SK-N-SH (cell line): ENCODE results near the gene ZNF106. TPM values are rescaled to one million over a fixed set of nuclear protein-coding genes. Genes with fewer than 3 reads are reported as not detected.
A peak's percentile ranks its signal among the peaks of the same experiment; 100 is the strongest.

Source experiments
- CTCF ChIA-PET: fragments of 300-600, 350-600 bp; formaldehyde crosslinking; extraction: SDS; loops from one replicate; lab custom pipeline; 2021; lab: Yijun Ruan, JAX
- POLR2A ChIA-PET: fragments of 350-600 bp; sonication (Branson Sonifier 250); formaldehyde crosslinking; extraction: SDS; loops from one replicate; lab custom pipeline; 2020; ENCODE audit warnings: antibody characterized with exemption, inconsistent platforms; lab: Yijun Ruan, JAX
- DNase-seq: peaks from one replicate; pipeline ENCODE4 v3.0.0; 2012
- H2AFZ ChIP-seq: fragments of 200-600 bp; sonication (generic); 2 replicates; pipeline ENCODE4 v1.8.1; 2016; ENCODE audit warnings: antibody characterized with exemption, mild to moderate bottlenecking, low read depth
- H3F3A ChIP-seq: fragments of 200-600 bp; sonication (generic); replicated peaks from 2 replicates; pipeline ENCODE3; 2016; ENCODE audit warnings: antibody characterized with exemption, mild to moderate bottlenecking; ENCODE audit not compliant: insufficient read depth
- H3K27ac ChIP-seq, 2 experiments: fragments of 200-500 bp in 1 of 2; fragments of 200-600 bp in 1 of 2; sonication (Bioruptor generic) in 1 of 2; sonication (generic), shearing (Covaris generic) in 1 of 2; 2 replicates each; pipeline versions ENCODE4 v1.5.1 to v1.6.1; 2014 to 2016; ENCODE audit warnings: low read depth in 2 of 2, inconsistent platforms in 1 of 2, low read length in 1 of 2, mild to moderate bottlenecking in 1 of 2, mixed read lengths in 1 of 2
- H3K27me3 ChIP-seq: fragments of 200-600 bp; sonication (generic), shearing (Covaris generic); 2 replicates; pipeline ENCODE4 v1.6.1; 2016; ENCODE audit warnings: mixed run types; ENCODE audit not compliant: insufficient read depth
- H3K36me3 ChIP-seq, 2 experiments: fragments of 200-500 bp in 1 of 2; fragments of 200-600 bp in 1 of 2; sonication (Bioruptor generic) in 1 of 2; sonication (generic) in 1 of 2; replicated peaks in 1 of 2; 2 replicates each; pipeline versions ENCODE3 to v1.5.1; 2014 to 2016; ENCODE audit warnings: low read length in 1 of 2, mild to moderate bottlenecking in 1 of 2; ENCODE audit not compliant: insufficient read depth in 2 of 2, control insufficient read depth in 1 of 2
- H3K4me1 ChIP-seq, 2 experiments: fragments of 200-500 bp in 1 of 2; fragments of 200-600 bp in 1 of 2; sonication (Bioruptor generic) in 1 of 2; sonication (generic), shearing (Covaris generic) in 1 of 2; 2 replicates each; pipeline versions ENCODE4 v1.5.1 to v1.6.1; 2014 to 2016; ENCODE audit warnings: low read depth in 1 of 2, low read length in 1 of 2, mixed run types in 1 of 2; ENCODE audit not compliant: insufficient read depth in 2 of 2, control insufficient read depth in 1 of 2
- H3K4me2 ChIP-seq: fragments of 200-600 bp; sonication (generic), shearing (Covaris generic); 2 replicates; pipeline ENCODE4 v1.6.1; 2017; ENCODE audit warnings: mixed run types
- H3K4me3 ChIP-seq, 2 experiments: fragments of 200-500 bp in 1 of 2; fragments of 200-600 bp in 1 of 2; sonication (Bioruptor generic) in 1 of 2; sonication (generic), shearing (Covaris generic) in 1 of 2; 2 replicates each; pipeline versions ENCODE4 v1.5.1 to v1.8.1; 2014 to 2016; ENCODE audit warnings: low read depth in 2 of 2, inconsistent platforms in 1 of 2, low read length in 1 of 2, mild to moderate bottlenecking in 1 of 2, mixed read lengths in 1 of 2, moderate library complexity in 1 of 2
- H3K79me2 ChIP-seq: fragments of 200-600 bp; sonication (generic); 2 replicates; pipeline ENCODE4 v1.8.1; 2017; ENCODE audit warnings: mild to moderate bottlenecking; ENCODE audit not compliant: insufficient read depth
- H3K9ac ChIP-seq: fragments of 200-600 bp; sonication (generic); 2 replicates; pipeline ENCODE4 v1.6.1; 2017; ENCODE audit warnings: mixed run types
- H3K9me2 ChIP-seq: fragments of 200-600 bp; sonication (generic); 2 replicates; pipeline ENCODE4 v1.6.1; 2017; ENCODE audit warnings: mixed run types
- H3K9me3 ChIP-seq: fragments of 200-600 bp; sonication (generic); 2 replicates; pipeline ENCODE4 v1.6.1; 2017; ENCODE audit warnings: mixed run types, mild to moderate bottlenecking, moderate library complexity
- H4K20me1 ChIP-seq: fragments of 200-600 bp; sonication (generic); 2 replicates; pipeline ENCODE4 v1.6.1; 2017; ENCODE audit warnings: mild to moderate bottlenecking, mixed run types; ENCODE audit not compliant: insufficient read depth
- CHD2 ChIP-seq: fragments of 150-350 bp; IDR thresholded peaks from 2 replicates; pipeline ENCODE4 v1.6.1; 2018; ENCODE audit warnings: low read length; ENCODE audit not compliant: partially characterized antibody
- ELF1 ChIP-seq: IDR thresholded peaks from 2 replicates; pipeline ENCODE4 v1.4.0; 2012
- EZH2phosphoT487 ChIP-seq: fragments of 200-600 bp; sonication (generic); IDR thresholded peaks from 2 replicates; pipeline ENCODE4 v1.6.1; 2017; ENCODE audit warnings: low read depth, mixed run types, mild to moderate bottlenecking, antibody characterized with exemption, moderate library complexity, borderline replicate concordance
- FOSL2 ChIP-seq: IDR thresholded peaks from 2 replicates; pipeline ENCODE4 v1.4.0; 2012; ENCODE audit warnings: low read depth, mild to moderate bottlenecking, moderate library complexity, borderline replicate concordance
- FOXJ3 ChIP-seq: sonication (generic); formaldehyde crosslinking; IDR thresholded peaks from 2 replicates; pipeline ENCODE4 v1.5.1; 2020; ENCODE audit warnings: mild to moderate bottlenecking, missing genetic modification reagents
- FOXM1 ChIP-seq: IDR thresholded peaks from 2 replicates; pipeline ENCODE4 v1.4.0; 2012; ENCODE audit warnings: low read depth, mild to moderate bottlenecking
- MEF2A ChIP-seq: IDR thresholded peaks from 2 replicates; pipeline ENCODE4 v1.4.0; 2012; ENCODE audit warnings: low read depth, borderline replicate concordance
- MXI1 ChIP-seq: IDR thresholded peaks from 2 replicates; pipeline ENCODE4 v1.6.1; 2012; ENCODE audit warnings: mild to moderate bottlenecking, low read depth, low read length, improper control_type of control experiment
- NRF1 ChIP-seq: IDR thresholded peaks from 2 replicates; pipeline ENCODE4 v1.6.1; 2012; ENCODE audit warnings: low read depth, mild to moderate bottlenecking, low read length
- PBX3 ChIP-seq: IDR thresholded peaks from 2 replicates; pipeline ENCODE4; 2012
- POLR2AphosphoS5 ChIP-seq: IDR thresholded peaks from 2 replicates; pipeline ENCODE4 v1.6.1; 2012; ENCODE audit warnings: low read depth, low read length
- SIN3A ChIP-seq: IDR thresholded peaks from 2 replicates; pipeline ENCODE4 v1.6.1; 2012; ENCODE audit warnings: low read depth, mild to moderate bottlenecking, low read length, moderate library complexity, borderline replicate concordance
- SMC3 ChIP-seq: IDR thresholded peaks from 2 replicates; pipeline ENCODE4 v1.6.1; 2012; ENCODE audit warnings: low read depth, low read length, improper control_type of control experiment
- WGBS: methylation state at CpG from one replicate; pipeline ENCODE4 v1.1.6; 2017; ENCODE audit warnings: low lambda C conversion rate; 5-methylcytosine and 5-hydroxymethylcytosine counted together
- polyA plus RNA-seq, 3 experiments: library from polyadenylated mRNA; depleted of rRNA; stranded (reverse); fragments of >200 nt; gene quantifications; 2 replicates each; pipeline ENCODE4 v1.2.3, GENCODE V29; 2012
- TF ChIP-seq, protein P1 (sequence below): fragments of 150-350 bp; IDR thresholded peaks from 2 replicates; pipeline ENCODE4 v1.6.1; 2016; ENCODE audit warnings: mild to moderate bottlenecking, low read depth, low read length

The ZNF106 gene
- polyA plus RNA-seq, 1 of the 3 experiments (the other 2 are of a cell fraction) = 8.9 TPM

- Histone ChIP-seq H3K79me2 (peaks cover 84% of the 10 kb centered on the region), H3K4me1 (peaks cover 2 to 8% of the 10 kb centered on the region in 2 experiments; a peak in 2 of 4 replicates), H3K27ac (no peak overlapping the region), H3K4me2 (no peak overlapping the region), H3K36me3 (peaks cover 0 to 24% of the 10 kb centered on the region in 2 experiments), H3K9me3 (no peaks in the 10 kb centered on the region), H4K20me1 (no peaks in the 10 kb centered on the region), H2AFZ (no peak overlapping the region), H3K4me3 (no peak overlapping the region), H3K27me3 (no peaks in the 10 kb centered on the region), H3K9ac (no peak overlapping the region), H3K9me2 (no peaks in the 10 kb centered on the region), H3F3A (no peaks in the 10 kb centered on the region)
- 73% methylated on average over 9 of the region's 9 CpGs for WGBS
- POLR2A ChIA-PET = no interaction called here
- CTCF ChIA-PET = no interaction called here
- TF ChIP-seq CHD2 (no peak), PBX3 (peak; percentile 37)
- no peak for DNase-seq
Measured at GRCh38 chr15:42508263-42508690, 17.3 kb upstream of the ZNF106 start.

GRCh38 chr15:42507514-42507913, 16.6 kb upstream of the ZNF106 start:
- H3K4me2 ChIP-seq = peak overlapping the region; percentile 14; the same call in 1 of the 2 replicates
- H3K27me3 ChIP-seq = no peaks in the 10 kb centered on the region
- no peaks in the 10 kb centered on the region for H3F3A ChIP-seq
- H3K9me2 ChIP-seq = no peaks in the 10 kb centered on the region
- no peak overlapping the region for H3K9ac ChIP-seq
- WGBS = 65% methylated on average over 4 of the region's 4 CpGs
- H3K79me2 ChIP-seq = peaks cover 84% of the 10 kb centered on the region
- peaks cover 2 to 8% of the 10 kb centered on the region in 2 experiments; a peak in 2 of 4 replicates for H3K4me1 ChIP-seq
- no peak overlapping the region for H3K4me3 ChIP-seq
- TF ChIP-seq EZH2phosphoT487 (no peak), MEF2A (no peak), SIN3A (no peak), SMC3 (no peak), POLR2AphosphoS5 (no peak), FOSL2 (no peak), MXI1 (no peak), CHD2 (no peak), ELF1 (no peak), FOXM1 (no peak), FOXJ3 (no peak), NRF1 (no peak)
- TF ChIP-seq, protein P1, sequence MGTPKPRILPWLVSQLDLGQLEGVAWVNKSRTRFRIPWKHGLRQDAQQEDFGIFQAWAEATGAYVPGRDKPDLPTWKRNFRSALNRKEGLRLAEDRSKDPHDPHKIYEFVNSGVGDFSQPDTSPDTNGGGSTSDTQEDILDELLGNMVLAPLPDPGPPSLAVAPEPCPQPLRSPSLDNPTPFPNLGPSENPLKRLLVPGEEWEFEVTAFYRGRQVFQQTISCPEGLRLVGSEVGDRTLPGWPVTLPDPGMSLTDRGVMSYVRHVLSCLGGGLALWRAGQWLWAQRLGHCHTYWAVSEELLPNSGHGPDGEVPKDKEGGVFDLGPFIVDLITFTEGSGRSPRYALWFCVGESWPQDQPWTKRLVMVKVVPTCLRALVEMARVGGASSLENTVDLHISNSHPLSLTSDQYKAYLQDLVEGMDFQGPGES = no peak
- TF ChIP-seq, all 33 proteins: peak for 0
- no peak for DNase-seq
- H4K20me1 ChIP-seq = 0 out of 2 replicates have a peak, but pooled peaks cover 2% of the 10 kb centered on the region
- H3K36me3 ChIP-seq = peaks cover 0 to 19% of the 10 kb centered on the region in 2 experiments
- H3K27ac ChIP-seq = peak overlapping the region in 1 of 2 experiments; percentile 22; a peak in 2 of 4 replicates
- CTCF ChIA-PET = no interaction called here
- POLR2A ChIA-PET = no interaction called here
- no peaks in the 10 kb centered on the region for H3K9me3 ChIP-seq
- H2AFZ ChIP-seq = no peak overlapping the region
